Skin of body (tissue), 2 donors: ENCODE results near the gene CBFA2T2. TPM values are rescaled to one million over a fixed set of nuclear protein-coding genes. Genes with fewer than 3 reads are reported as not detected.
"Not testable (repeated sequence)": the region's sequence is repeated elsewhere in the genome, so short reads cannot be mapped to it uniquely, and the experiment has no call there.

Source experiments
- DNase-seq: peaks from one replicate; lab custom pipeline; 2025; lab: John Stamatoyannopoulos, UW
- total RNA-seq: library from RNA; depleted of rRNA; stranded (reverse); fragments of >200 nt; gene quantifications from one replicate; pipeline ENCODE4 v1.2.3, GENCODE V29; 2014

CBFA2T2 gene
- total RNA-seq, 1 donor from 2014 or later, result 14.4 TPM

DNA sequence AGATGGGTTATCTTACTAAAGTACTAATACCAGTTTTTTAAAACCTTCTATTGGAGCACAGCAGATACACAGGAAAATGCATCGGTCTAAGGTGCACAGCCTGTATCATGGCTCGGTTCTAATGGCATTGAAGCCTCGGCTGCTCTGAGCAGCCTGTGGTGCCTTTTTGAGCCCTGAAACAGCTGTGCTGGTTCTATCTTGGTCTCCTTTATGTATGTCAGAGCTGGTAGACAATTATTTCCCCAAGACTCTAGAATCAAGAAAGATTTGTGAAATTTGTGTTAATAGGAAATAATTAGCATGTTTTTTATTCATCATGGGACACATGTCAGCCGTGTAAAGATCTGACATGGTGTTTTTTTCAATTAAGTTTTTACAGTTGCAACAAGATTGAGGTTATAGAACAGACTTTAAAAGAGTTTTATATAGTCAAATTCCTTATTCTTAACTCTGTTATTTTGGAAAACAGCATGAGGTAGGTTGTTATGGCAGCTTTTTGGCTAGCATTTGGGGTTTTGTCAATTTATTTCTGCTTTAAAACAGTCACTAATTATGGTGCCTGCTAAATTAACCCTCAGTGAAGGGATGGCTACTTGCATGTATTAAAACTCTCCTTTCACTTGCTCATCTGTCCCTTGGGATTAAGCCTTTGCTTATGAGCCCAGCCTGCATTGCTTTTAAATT, 132.0 kb downstream of the CBFA2T2 start:
- no peak for DNase-seq

DNA sequence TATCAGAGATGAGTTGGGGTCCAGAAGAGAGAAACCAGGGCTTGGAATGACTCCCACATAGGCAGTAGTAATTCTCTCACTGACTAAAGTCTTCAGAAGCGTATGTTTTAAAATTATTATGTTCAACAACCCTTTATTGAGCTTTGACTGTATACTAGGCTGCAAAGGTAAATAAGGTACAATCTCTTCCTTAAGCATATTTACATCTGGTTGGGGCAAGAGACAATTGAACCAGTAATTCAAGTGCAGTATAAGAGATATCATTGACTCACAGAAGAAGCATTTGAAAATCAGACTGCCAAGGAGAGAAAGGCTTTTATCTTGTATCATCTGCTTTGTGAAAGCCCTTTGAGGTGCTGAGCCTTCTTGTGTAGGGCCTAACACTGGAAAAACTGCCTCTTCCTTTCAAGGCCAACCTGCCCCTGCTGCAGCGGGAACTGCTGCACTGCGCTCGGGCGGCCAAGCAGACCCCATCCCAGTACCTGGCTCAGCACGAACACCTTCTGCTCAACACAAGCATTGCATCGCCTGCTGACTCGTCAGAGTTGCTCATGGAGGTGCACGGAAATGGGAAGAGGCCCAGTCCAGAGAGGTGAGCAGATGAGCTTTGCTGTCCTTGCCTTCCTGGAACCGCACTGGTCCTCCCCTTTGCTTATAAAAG, 132.9 kb downstream of the CBFA2T2 start:
- no peak for DNase-seq

DNA sequence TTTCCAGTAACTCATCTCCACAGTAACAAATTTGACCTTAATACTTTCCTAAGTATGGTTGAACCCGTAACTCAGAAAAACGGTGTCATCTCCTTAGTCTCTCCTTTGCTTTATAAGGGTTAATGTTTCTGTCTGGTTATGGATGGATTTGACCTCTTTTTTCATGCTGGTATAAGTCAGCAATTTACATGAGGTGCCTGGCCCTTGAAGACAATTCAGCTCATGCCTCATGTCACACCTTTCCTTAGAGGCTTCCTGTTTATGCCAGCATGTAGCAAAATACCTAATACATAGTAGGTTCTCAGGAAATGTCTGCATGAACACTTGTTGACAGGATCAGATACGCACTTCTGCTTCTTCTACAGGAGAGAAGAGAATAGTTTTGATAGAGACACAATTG, 134.5 kb downstream of the CBFA2T2 start:
- DNase-seq, result no peak

DNA sequence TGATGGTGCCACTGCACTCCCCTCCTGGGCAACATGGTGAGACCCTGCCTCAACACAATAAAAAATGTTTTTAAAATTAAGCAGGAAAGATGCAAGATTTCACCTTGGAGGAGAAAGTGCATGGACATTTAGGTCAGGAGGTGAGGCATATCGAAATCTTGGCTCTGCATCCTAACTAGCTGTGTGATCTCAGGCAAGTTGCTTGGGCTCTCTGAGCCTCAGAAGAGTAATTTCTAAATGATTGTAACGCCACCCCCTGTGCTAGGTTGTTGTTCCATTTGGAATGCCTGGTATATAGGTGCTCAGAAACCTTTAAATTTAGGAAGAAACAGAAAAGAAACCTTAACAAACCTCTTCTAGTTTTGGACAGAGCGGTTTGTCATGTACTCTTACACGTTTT, 136.3 kb downstream of the CBFA2T2 start:
- no peak for DNase-seq

DNA sequence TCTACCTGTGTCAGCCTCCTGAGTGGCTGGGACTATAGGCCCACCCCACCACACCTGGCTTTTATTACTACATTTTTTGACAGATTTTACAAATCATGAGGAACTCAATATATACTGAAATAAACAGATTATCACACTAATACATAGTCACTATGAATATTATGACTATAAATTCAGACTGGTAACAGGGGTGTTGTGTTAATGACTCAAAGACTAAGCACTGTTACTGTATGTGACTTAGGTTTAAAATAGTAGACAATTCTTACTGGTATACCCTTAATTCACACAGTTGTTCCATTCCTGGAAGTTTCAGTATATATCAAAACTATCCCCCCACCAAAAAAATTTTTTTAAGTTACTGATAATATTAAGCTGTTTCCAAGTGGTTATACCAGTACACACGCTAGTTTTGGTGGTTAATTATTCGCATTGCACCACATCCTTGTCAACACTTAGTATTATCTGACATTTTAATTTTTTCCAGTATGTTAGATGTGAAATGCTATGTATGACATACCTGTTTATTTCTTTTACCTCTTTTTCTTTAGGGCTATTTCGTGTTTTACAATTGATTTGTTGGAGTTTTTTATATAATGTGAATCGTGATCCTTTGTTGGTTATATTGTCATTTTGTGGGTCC, 137.8 kb downstream of the CBFA2T2 start:
- no peak for DNase-seq

DNA sequence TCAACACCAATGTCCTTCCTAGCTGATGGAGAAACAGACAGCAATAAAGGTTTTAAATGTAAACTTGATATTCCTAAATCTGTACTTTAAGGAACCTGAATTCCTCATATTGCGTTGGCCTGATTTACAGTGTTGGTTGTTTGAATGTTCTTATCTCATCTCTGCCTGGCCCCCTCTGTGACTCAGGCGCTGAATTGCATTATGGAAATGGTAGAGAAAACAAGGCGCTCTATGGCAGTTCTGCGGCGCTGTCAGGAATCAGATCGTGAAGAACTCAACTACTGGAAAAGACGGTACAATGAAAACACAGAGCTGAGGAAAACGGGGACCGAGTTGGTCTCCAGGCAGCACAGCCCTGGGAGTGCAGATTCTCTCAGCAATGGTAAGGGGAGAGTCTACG, 139.6 kb downstream of the CBFA2T2 start:
- DNase-seq, result no peak

DNA sequence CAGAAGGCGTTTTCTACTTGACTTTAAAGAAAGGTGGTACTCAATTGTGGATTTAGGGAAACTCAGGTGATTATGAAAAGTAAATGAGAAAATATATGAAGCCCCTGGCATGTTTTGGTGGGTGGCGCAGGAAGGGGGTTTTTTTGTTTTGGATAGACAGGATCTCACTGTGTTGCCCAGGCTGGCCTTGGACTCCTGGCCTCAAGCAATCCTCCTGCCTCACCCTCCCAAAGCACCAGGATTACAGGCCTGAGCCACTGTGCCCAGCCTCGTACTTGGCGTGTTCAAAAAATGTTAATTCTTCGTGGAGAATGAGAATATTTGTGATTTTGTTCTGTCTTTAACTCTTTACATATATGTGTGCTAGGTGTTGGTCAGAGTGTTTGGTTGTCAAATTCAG, 140.1 kb downstream of the CBFA2T2 start:
- DNase-seq, result no peak

DNA sequence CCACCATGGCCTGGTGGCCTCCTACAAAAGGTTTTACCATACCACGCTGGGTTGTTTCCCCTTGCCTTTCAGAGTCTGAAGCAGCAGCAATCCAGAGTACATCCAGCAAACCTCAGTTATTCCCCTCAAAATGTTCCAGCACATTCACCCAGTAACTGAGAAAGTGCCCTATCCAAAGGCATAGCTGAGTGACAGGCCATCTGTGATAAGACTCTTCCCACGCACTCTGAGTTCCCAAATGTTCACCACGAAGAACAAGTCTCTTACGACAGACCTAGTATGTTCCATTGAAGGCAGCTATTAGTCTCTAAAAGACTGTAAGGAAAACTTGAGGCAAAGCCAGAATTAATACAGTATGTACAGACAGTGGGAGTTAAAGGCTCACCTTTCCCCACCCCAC, 140.6 kb downstream of the CBFA2T2 start:
- no peak for DNase-seq

DNA sequence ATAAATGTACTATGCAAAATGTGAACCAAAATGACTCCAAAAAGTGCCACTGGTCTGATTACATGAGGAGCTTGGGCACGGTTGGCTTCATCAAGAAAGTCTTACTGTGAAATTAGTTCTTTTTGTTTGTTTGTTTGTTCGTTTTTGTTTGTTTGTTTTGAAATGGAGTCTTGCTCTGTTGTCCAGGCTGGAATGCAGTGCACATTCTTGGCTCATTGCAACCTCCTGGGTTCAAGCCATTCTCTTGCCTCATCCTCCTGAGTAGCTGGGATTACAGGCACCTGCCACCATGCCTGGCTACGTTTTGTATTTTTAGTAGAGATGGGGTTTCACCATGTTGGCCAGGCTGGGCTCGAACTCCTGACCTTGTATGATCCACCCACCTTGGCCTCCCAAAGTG, 142.0 kb downstream of the CBFA2T2 start:
- DNase-seq, result not testable (repeated sequence)

DNA sequence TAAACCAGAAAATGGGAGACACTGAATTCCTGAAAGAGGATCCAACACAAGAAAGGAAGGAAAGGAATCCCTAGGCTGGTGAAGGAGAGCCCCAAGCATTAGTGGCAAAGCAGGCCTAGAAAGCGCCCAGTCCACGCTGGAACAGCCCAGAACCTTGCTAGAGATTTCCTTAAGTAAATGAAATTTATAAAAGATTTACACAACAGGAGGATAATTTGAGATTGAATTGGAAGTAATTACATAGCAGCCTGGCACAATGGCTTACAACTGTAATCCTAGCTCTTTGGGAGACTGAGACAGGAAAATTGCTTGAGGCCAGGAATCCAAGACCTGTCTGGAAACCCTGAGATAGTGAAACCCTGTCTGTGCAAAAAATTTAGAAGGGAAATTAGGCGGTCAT, 145.4 kb downstream of the CBFA2T2 start:
- no peak for DNase-seq

DNA sequence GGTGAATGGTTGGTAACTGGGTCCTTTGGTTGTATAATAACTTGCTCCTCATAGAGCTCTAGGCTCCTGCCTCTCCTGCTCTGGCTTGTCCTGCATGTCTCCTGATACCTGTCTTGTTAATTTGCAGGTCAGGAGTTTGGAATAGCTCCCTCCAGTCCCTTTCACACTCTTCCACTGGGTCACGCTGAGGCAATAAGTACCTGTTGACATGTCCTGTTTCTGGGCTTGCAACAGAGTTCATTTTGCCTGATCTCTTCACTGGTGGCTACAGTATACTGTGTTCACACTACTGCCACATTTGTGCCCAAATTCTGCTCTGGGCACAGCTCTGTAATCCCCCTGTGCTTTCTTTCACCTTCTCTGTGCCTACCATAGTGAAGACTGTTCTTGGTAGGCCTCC, 146.9 kb downstream of the CBFA2T2 start:
- no peak for DNase-seq

DNA sequence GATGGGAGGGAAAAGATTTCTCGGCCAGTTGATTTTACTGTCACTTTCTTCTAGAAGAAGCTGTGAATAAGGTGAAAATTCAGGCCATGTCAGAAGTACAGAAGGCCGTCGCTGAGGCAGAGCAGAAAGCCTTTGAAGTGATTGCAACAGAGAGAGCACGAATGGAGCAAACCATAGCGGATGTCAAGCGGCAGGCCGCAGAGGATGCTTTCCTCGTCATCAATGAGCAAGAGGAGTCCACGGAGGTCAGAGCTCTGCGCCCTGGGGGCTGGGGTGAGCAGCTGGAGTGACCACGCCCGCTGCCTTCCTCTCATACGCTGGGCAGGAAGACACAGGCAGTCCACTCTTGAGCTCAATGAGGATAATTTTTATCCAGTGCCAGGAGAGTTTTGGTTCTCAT, 150.4 kb downstream of the CBFA2T2 start:
- no peak for DNase-seq

DNA sequence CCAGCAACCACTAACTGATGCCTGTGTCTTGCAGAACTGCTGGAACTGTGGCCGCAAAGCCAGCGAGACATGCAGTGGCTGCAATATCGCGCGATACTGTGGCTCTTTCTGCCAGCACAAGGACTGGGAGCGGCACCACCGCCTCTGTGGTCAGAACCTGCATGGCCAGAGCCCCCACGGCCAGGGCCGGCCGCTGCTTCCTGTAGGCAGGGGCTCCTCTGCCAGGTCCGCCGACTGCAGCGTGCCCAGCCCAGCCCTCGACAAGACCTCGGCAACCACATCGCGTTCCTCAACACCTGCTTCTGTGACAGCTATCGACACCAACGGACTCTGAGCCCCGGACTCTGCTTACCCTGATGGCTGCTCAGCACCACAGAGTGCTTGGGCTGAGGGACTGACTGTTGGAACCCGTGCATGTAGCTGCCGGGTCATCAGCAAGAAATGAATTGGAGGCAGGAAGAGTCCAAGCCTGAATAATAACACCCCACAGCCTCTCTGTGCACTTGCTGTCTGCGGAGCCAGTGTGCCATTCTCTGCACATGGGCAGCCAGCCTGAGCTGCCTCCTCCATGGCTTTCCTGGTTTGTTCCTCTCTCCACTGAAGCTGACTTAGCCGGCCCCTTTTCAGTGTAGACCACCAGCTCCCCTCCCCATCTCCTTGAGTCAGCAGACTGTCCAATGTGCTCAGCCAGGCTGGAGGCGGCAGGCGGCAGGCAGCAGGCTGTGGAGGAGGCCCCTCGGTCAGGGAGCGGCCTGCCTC, 154.6 kb downstream of the CBFA2T2 start:
- DNase-seq, result no peak

DNA sequence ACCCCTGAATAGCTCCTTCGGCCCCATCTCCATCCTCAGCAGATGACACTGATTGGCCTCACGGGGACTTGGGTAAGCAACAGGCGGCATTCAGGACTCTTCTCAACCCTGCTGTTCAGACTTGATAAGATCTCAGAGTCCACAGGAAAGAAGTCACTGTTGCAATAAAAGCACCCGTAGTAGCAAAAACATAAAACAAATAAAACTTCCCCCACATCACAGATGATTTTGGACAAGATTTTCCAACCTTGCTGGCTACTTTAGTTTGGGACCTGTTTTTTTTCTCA, 155.1 kb downstream of the CBFA2T2 start:
- no peak for DNase-seq

DNA sequence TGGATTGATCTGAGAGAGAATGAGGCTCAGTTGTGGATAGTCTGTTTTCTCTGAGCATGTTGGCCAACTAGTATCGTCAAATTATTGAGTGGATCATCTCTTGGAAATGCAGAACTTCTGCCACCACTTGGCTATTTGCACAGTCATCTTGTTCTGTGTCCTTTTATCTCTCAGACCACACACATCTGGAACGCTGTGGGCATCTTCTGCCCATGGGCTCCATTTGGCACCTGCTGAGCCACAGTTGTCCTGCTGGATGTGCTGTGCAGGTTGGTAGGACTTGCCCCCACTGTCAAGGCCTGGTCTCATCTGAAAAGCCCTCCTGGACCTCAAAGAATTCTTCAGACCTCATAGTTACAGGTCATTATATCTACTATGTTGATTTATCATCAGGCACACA, 155.5 kb downstream of the CBFA2T2 start:
- no peak for DNase-seq

DNA sequence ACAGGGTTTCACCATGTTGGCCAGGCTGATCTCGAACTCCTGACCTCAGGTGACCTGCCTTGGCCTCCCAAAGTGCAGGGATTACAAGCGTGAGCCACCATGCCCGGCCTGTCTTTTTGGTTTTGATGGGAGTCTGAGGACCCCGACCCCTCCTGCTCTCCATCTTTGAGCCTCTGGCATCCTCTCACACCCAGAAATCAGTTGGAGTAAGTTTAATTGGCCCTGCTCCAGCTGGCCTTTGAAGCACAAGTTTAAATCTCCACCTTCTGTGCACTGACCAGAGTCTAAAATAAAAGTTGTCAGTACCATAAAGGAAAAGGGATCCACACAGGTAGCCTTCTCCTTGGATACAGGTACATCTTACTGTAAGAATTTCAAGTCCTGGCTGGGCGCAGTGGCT, 156.3 kb downstream of the CBFA2T2 start:
- no peak for DNase-seq

DNA sequence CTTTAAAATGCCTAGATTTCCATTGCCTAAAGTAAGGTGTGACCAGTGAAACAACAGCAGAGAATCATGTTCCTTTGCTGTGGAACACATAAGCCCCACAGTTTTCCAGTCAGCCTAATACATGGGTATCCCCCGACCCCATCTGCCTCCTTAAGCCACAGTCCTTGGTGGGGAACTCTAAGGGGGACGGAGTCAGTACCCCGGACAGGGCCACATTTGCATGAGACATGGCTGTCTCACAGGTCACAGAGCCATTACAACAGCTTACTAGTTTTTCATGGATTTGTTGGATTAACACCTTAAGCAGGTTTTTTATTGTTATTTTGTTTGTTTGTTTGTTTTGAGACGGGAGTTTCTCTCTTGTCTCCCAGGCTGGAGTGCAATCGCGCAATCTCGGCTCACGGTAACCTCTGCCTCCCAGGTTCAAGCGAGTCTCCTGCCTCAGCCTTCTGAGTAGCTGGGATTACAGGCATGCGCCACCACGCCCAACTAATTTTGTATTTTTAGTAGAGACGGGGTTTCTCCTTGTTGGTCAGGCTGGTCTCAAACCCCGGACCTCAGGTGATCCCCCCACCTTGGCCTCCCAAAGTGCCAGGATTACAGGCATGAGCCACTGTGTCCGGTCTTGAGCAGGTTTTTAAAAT, 157.2 kb downstream of the CBFA2T2 start:
- DNase-seq, result not testable (repeated sequence)

DNA sequence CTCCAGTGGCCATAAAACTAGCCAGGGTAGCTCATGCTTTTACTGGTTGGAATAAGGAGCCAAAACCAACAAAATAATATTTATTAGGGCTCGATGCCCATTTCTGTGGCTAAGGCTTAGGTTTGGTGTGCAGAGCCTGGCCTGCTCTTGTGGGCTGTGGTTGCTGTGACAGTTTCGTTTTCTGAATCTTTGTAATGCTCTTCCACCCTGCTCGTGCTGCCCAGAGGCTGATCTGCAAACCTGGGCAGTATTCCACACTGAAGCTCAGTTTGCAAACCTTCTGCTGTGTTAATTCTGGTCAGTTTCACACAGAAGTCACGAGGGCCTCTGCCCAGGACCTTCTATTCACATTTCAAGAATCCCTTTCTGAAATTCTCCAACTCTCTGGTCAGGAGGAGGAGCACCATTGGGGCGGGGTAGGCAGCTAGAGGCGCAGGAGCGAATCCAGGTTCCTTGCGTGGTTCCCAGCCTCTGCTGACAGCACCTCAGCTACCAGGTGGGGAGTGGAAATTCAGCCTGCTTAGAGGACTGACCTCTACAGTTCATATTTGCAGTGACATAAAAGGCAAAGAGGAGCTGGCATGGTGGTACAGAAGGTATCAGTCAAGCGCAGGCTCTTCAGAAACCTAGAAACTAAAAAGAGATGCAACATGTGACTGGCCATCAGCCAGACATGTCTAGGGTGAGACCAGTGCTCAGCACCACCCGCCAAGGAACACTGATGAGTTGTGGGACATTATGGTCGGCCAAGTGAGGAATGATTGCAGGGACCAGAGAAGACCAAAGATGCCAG, 157.9 kb downstream of the CBFA2T2 start:
- no peak for DNase-seq

DNA sequence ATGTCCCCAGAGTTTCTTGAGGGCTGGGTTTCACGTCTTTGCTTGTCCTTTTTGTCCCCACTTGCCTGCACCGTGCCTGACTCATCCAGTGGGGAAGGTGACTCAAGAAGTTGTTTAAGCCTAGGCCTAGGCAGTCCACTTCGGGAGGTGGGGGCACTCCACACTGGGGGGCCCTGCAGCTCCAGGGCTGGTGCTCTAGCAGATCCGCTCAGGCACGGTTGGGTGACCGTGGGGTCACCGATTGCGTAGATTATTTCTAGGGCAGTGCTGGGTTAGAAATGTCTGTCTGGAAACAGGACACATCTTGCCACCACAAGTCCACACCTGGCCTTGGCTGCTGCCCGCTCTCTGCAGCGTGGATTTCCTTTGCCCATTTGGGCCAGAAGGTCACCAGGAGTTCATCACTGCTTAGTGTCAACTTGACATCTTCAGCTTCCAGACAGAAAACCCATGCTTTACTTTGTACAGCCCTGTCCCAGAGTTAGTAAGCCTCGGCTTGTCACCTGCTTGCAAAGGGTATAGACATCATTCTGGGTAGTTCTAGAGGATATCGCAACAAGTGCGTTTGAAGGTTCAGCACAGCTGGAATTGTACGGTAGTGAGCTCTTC, 158.6 kb downstream of the CBFA2T2 start:
- no peak for DNase-seq

DNA sequence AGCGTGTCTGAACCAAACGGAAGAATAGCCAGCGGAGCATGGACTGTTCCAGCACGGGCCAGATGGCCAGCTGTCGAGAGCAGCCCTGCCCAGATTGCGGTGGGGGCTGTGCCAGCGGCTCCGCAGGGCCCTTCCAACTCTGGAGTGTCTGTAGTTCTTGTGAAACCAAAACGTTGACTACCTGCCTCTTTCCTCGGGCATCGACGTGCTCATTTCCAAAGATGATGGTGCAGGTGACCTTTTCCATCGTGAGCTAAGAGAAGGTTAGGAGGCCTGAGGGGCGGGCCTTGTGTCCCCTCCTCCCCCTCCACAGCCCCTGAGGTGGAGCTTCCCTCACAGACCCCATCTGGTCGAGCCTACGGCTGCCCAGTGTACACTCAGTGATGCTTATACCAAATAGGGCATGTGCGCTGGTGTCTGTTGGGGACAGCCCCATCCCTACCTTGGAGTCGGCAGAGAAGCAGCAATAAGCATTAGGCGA, 159.3 kb downstream of the CBFA2T2 start:
- DNase-seq, result no peak
